Measurements from ENCODE around the gene PID1. TPM values are rescaled to one million over a fixed set of nuclear protein-coding genes. Genes with fewer than 3 reads are reported as not detected.

PID1 gene
- polyA plus RNA-seq, 4 donors = 4.9 to 26.0 (median 14.6) TPM

DNA sequence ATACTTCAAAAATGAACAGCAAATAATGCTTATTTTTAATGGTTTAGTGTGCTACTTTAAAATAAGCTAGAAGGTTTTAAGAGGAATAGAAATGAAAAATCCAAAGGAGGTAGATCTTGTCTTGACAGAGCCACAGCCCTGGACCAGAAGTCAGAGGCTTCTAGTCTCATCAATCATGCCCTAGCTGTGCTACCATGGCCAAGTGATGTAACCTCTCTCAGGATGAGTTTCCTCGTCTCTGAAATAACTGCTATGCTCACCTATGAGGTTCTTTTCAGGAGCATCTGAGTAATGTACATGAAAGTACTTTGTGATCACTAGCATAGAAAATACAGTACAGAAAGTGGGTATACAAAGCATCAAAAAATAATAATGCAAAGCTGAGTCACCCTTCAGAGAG lies 248.4 kb downstream of the PID1 start:
- peaks cover 0 to 8% (median 0%) of the 10 kb centered on the region in 3 donors for H3K36me3 ChIP-seq (ENCODE audit: control insufficient read depth in 3 of 3, insufficient read depth in 2 of 3, low read depth in 1 of 3, low read length in 3 of 3)
- H3K4me1 ChIP-seq (ENCODE audit: control insufficient read depth in 3 of 3, insufficient read depth in 2 of 3, low read depth in 1 of 3, low read length in 2 of 3) = peaks cover 0 to 5% (median 0%) of the 10 kb centered on the region in 3 donors
- H3K9me3 ChIP-seq (ENCODE audit: control insufficient read depth in 2 of 2, insufficient read depth in 1 of 2, low read depth in 1 of 2, low read length in 1 of 2) = no peaks in the 10 kb centered on the region
- no peak overlapping the region for H3K4me3 ChIP-seq (ENCODE audit: low read depth in 1 of 3, low read length in 3 of 3)
- DNase-seq = no peak
- H3K27me3 ChIP-seq (ENCODE audit: control insufficient read depth in 3 of 3, insufficient read depth in 3 of 3, low read length in 3 of 3) = no peaks in the 10 kb centered on the region
- no peak for FAIRE-seq
- H3K27ac ChIP-seq (ENCODE audit: low read depth in 1 of 3, low read length in 2 of 3) = no peak overlapping the region
- WGBS, 3 donors = 80 to 90% (median 82%) methylated on average over 1 of the region's 1 CpG

DNA sequence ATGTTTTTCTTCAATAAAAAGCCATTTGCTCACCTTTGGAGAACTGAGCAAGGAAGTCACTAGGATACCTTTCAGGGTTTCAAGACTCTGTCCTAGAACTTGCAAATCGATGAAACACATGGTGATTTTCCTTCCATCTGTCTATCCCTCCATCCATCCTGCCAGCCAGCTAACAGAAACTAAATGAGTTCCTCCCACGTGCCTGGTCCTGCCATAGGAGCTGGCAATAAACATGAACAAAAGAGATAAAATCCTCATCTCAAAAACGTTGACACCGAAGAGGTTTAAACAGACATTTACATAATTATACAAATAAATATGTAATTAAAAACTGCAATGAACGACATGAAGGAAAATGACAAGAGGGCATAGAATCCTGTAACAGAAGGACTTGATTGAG lies 249.0 kb downstream of the PID1 start:
- FAIRE-seq (no peak), DNase-seq (no peak)
- Histone ChIP-seq H3K27ac (ENCODE audit: low read depth in 1 of 3, low read length in 2 of 3) (no peak overlapping the region), H3K4me3 (ENCODE audit: low read depth in 1 of 3, low read length in 3 of 3) (no peak overlapping the region), H3K9me3 (ENCODE audit: control insufficient read depth in 2 of 2, insufficient read depth in 1 of 2, low read depth in 1 of 2, low read length in 1 of 2) (no peaks in the 10 kb centered on the region), H3K27me3 (ENCODE audit: control insufficient read depth in 3 of 3, insufficient read depth in 3 of 3, low read length in 3 of 3) (no peaks in the 10 kb centered on the region), H3K4me1 (ENCODE audit: control insufficient read depth in 3 of 3, insufficient read depth in 2 of 3, low read depth in 1 of 3, low read length in 2 of 3) (no peaks in the 10 kb centered on the region), H3K36me3 (ENCODE audit: control insufficient read depth in 3 of 3, insufficient read depth in 2 of 3, low read depth in 1 of 3, low read length in 3 of 3) (peaks cover 0 to 8% (median 0%) of the 10 kb centered on the region in 3 donors)
- WGBS, 3 donors = 68 to 76% (median 73%) methylated on average over 5 of the region's 5 CpGs

DNA sequence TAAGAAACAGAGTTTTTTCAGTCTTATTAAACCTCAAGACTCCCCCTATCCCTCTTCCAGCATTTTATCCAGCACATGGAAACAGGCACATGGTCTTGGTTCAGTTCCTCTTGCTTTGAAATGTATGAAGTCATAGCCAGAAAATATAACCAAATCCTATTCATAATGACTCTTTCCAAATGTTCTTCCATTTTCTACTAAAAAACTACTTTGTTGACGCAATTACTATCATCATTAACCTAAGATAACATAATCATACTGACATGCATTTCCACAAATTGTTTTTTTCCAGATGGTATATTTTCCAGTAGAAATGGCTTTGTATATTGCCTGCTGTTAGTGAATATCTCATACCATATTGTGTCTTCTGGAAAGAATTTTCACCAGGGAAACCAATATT lies 261.3 kb downstream of the PID1 start:
- WGBS, 3 donors = 68 to 72% (median 71%) methylated on average over 1 of the region's 1 CpG

DNA sequence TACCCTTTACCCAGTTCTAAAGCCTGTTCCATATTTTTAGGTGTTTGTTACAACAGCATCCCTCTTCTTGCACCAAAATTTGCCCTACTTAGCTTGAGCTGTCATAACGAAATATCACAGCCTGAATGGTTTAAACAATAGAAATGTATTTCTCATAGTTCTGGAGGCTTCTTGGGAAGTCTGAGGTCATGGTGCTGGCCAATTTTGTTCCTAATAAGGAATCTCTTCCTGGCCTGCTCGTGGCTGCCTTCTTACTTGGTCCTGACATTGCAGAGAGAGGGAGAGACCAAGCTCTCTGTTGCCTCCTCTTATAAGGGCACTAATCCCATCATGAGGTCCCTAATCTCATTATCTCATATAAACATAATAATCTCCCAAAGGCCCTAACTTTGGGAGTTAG lies 267.8 kb downstream of the PID1 start:
- peaks cover 0 to 9% of the 10 kb centered on the region in 2 donors for H3K9me3 ChIP-seq (ENCODE audit: control insufficient read depth in 2 of 2, insufficient read depth in 1 of 2, low read depth in 1 of 2, low read length in 1 of 2)
- H3K4me1 ChIP-seq (ENCODE audit: control insufficient read depth in 3 of 3, insufficient read depth in 2 of 3, low read depth in 1 of 3, low read length in 2 of 3) = no peaks in the 10 kb centered on the region
- no peak overlapping the region for H3K27ac ChIP-seq (ENCODE audit: low read depth in 1 of 3, low read length in 2 of 3)
- H3K4me3 ChIP-seq (ENCODE audit: low read depth in 1 of 3, low read length in 3 of 3) = no peak overlapping the region
- no peaks in the 10 kb centered on the region for H3K27me3 ChIP-seq (ENCODE audit: control insufficient read depth in 3 of 3, insufficient read depth in 3 of 3, low read length in 3 of 3)
- DNase-seq (no peak), FAIRE-seq (no peak)
- no peaks in the 10 kb centered on the region for H3K36me3 ChIP-seq (ENCODE audit: control insufficient read depth in 3 of 3, insufficient read depth in 2 of 3, low read depth in 1 of 3, low read length in 3 of 3)
- 20 to 39% (median 26%) methylated on average over 2 of the region's 2 CpGs for WGBS, 3 donors

More for the DNA sequence above, 261.3 kb downstream of the PID1 start:
- H3K4me1 ChIP-seq (ENCODE audit: control insufficient read depth in 3 of 3, insufficient read depth in 2 of 3, low read depth in 1 of 3, low read length in 2 of 3) = no peaks in the 10 kb centered on the region
- no peaks in the 10 kb centered on the region for H3K36me3 ChIP-seq (ENCODE audit: control insufficient read depth in 3 of 3, insufficient read depth in 2 of 3, low read depth in 1 of 3, low read length in 3 of 3)
- no peak overlapping the region for H3K4me3 ChIP-seq (ENCODE audit: low read depth in 1 of 3, low read length in 3 of 3)
- H3K27ac ChIP-seq (ENCODE audit: low read depth in 1 of 3, low read length in 2 of 3) = no peak overlapping the region
- no peaks in the 10 kb centered on the region for H3K27me3 ChIP-seq (ENCODE audit: control insufficient read depth in 3 of 3, insufficient read depth in 3 of 3, low read length in 3 of 3)
- DNase-seq (no peak), FAIRE-seq (no peak)
- H3K9me3 ChIP-seq (ENCODE audit: control insufficient read depth in 2 of 2, insufficient read depth in 1 of 2, low read depth in 1 of 2, low read length in 1 of 2) = no peaks in the 10 kb centered on the region

DNA sequence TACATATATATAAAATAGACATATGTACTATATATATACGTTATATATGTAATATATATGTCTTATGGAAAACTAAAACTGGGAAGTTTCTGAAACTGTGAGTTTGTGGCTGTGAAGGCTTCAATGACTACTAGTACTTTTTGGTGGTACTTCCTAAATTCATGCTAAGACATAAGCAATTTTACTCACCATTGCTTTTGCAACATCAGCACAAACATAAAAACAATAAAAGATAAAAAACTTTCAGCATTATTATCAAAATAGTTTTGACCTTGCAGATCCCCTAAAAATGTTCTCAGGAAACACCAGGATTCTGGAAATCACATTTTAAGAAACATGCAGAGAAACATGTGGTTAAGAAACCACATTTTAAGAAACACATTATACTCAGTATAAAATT lies 269.9 kb downstream of the PID1 start:
- 34 to 60% (median 55%) methylated on average over 1 of the region's 1 CpG for WGBS, 3 donors
- H3K27me3 ChIP-seq (ENCODE audit: control insufficient read depth in 3 of 3, insufficient read depth in 3 of 3, low read length in 3 of 3) = no peaks in the 10 kb centered on the region
- DNase-seq = no peak
- H3K27ac ChIP-seq (ENCODE audit: low read depth in 1 of 3, low read length in 2 of 3) = no peak overlapping the region
- H3K4me1 ChIP-seq (ENCODE audit: control insufficient read depth in 3 of 3, insufficient read depth in 2 of 3, low read depth in 1 of 3, low read length in 2 of 3) = no peaks in the 10 kb centered on the region
- H3K4me3 ChIP-seq (ENCODE audit: low read depth in 1 of 3, low read length in 3 of 3) = no peak overlapping the region
- peaks cover 0 to 9% of the 10 kb centered on the region in 2 donors for H3K9me3 ChIP-seq (ENCODE audit: control insufficient read depth in 2 of 2, insufficient read depth in 1 of 2, low read depth in 1 of 2, low read length in 1 of 2)
- H3K36me3 ChIP-seq (ENCODE audit: control insufficient read depth in 3 of 3, insufficient read depth in 2 of 3, low read depth in 1 of 3, low read length in 3 of 3) = no peaks in the 10 kb centered on the region
- FAIRE-seq = no peak

DNA sequence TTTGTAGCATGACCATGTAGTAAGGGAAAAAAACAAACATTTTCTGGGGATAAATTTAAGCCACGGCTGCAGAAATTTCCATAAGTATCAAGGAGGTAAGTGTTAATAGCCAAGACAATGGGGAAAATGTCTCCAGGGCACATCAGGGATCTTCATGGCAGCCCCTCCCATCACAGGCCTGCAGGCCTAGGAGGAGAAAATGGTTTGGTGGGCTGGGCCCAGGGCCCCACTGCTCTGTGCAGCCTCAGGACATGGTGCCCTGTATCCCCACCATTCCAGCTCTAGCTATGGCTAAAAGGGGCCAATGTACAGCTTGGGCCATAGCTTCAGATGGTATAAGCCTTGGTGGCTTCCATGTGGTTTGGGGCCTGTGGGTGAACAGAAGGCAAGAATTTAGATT lies 271.8 kb downstream of the PID1 start:
- no peak for FAIRE-seq
- H3K36me3 ChIP-seq (ENCODE audit: control insufficient read depth in 3 of 3, insufficient read depth in 2 of 3, low read depth in 1 of 3, low read length in 3 of 3) = no peaks in the 10 kb centered on the region
- H3K4me1 ChIP-seq (ENCODE audit: control insufficient read depth in 3 of 3, insufficient read depth in 2 of 3, low read depth in 1 of 3, low read length in 2 of 3) = no peaks in the 10 kb centered on the region
- H3K27ac ChIP-seq (ENCODE audit: low read depth in 1 of 3, low read length in 2 of 3) = no peak overlapping the region
- no peak overlapping the region for H3K4me3 ChIP-seq (ENCODE audit: low read depth in 1 of 3, low read length in 3 of 3)
- peaks cover 0 to 9% of the 10 kb centered on the region in 2 donors for H3K9me3 ChIP-seq (ENCODE audit: control insufficient read depth in 2 of 2, insufficient read depth in 1 of 2, low read depth in 1 of 2, low read length in 1 of 2)
- DNase-seq = no peak
- H3K27me3 ChIP-seq (ENCODE audit: control insufficient read depth in 3 of 3, insufficient read depth in 3 of 3, low read length in 3 of 3) = no peaks in the 10 kb centered on the region
- 62 to 74% (median 74%) methylated on average over 1 of the region's 1 CpG for WGBS, 3 donors

DNA sequence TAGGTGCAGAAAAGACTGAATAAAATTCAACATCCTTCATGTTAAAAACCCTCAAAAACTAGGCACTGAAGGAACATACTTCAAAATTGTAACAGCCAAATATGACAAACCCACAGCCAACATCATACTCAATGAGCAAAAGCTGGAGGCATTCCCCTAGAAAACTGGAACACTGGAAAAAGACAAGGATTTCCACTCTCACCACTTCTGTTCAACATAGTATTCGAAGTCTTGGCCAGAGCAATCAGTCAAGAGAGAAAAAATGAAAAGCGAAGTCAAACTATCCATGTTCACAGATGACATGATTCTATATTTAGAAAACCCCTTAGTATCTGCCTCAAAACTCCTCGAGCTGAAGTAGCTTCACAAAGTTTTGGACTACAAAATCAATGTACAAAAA lies 282.3 kb downstream of the PID1 start:
- FAIRE-seq = no peak
- no peaks in the 10 kb centered on the region for H3K36me3 ChIP-seq (ENCODE audit: control insufficient read depth in 3 of 3, insufficient read depth in 2 of 3, low read depth in 1 of 3, low read length in 3 of 3)

DNA sequence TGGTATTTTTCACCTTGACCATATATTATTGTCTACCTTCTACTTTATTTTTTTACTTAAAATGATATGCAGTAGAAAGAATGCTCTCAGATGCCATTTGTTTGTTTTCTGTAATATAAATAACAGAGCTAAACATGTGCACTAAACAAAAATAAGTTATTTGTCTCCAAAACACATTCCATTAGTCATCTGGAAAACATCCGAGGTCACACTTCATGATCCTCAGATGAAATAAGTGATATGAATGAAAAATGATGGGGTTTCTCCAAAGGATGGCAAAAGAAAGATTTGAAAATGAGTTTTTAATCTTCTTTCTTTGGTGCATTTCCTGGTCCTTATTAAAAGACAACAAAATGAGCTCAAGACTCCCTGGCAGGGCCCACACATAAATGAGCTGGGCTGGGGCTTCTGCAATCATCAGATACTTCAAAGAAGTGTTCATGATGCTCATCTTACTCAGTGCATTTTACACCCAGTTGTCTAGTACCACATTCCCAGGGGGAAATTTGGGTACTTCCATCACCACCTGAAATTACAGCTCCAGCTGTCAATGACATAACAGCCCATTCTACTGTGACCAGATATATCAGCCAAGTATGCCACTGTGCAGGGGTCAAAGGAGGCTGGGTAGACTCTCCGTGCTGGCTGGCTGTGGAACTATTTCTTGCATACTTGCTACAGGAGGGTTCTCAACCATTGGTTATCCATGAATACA lies 283.5 kb downstream of the PID1 start:
- no peaks in the 10 kb centered on the region for H3K27me3 ChIP-seq (ENCODE audit: control insufficient read depth in 3 of 3, insufficient read depth in 3 of 3, low read length in 3 of 3)
- 73 to 77% (median 74%) methylated on average over 2 of the region's 2 CpGs for WGBS, 3 donors
- FAIRE-seq = no peak
- no peaks in the 10 kb centered on the region for H3K4me1 ChIP-seq (ENCODE audit: control insufficient read depth in 3 of 3, insufficient read depth in 2 of 3, low read depth in 1 of 3, low read length in 2 of 3)
- no peak overlapping the region for H3K4me3 ChIP-seq (ENCODE audit: low read depth in 1 of 3, low read length in 3 of 3)
- H3K36me3 ChIP-seq (ENCODE audit: control insufficient read depth in 3 of 3, insufficient read depth in 2 of 3, low read depth in 1 of 3, low read length in 3 of 3) = no peaks in the 10 kb centered on the region
- DNase-seq = no peak
- no peak overlapping the region for H3K27ac ChIP-seq (ENCODE audit: low read depth in 1 of 3, low read length in 2 of 3)
- peaks cover 0 to 13% of the 10 kb centered on the region in 2 donors for H3K9me3 ChIP-seq (ENCODE audit: control insufficient read depth in 2 of 2, insufficient read depth in 1 of 2, low read depth in 1 of 2, low read length in 1 of 2)

More for the DNA sequence above, 282.3 kb downstream of the PID1 start:
- no peak for DNase-seq
- Histone ChIP-seq H3K4me3 (ENCODE audit: low read depth in 1 of 3, low read length in 3 of 3) (no peak overlapping the region), H3K4me1 (ENCODE audit: control insufficient read depth in 3 of 3, insufficient read depth in 2 of 3, low read depth in 1 of 3, low read length in 2 of 3) (no peaks in the 10 kb centered on the region), H3K9me3 (ENCODE audit: control insufficient read depth in 2 of 2, insufficient read depth in 1 of 2, low read depth in 1 of 2, low read length in 1 of 2) (peaks cover 0 to 19% of the 10 kb centered on the region in 2 donors), H3K27me3 (ENCODE audit: control insufficient read depth in 3 of 3, insufficient read depth in 3 of 3, low read length in 3 of 3) (no peaks in the 10 kb centered on the region), H3K27ac (ENCODE audit: low read depth in 1 of 3, low read length in 2 of 3) (no peak overlapping the region)
- WGBS, 3 donors = 45 to 50% (median 48%) methylated on average over 3 of the region's 3 CpGs

DNA sequence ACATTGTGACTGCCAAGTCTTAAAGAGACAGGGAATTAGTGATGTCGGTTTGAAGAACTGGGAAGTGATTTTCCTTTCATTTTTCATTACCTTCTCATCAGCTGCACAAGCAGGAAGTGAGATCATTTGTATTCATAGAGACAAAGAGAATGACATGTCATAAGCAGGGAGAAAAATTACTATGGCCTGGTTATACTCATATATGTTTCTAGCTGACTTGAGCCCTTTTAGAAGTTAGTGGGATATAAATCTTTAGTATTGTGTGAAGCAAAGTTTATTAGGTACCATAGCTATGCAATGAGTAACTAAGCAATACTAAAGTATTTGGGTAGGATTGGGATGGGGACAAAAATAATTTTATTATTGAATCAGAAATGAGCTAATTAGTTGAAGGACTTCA lies 284.1 kb downstream of the PID1 start:
- FAIRE-seq (no peak), DNase-seq (no peak)
- H3K27me3 ChIP-seq (ENCODE audit: control insufficient read depth in 3 of 3, insufficient read depth in 3 of 3, low read length in 3 of 3) = no peaks in the 10 kb centered on the region
- H3K4me1 ChIP-seq (ENCODE audit: control insufficient read depth in 3 of 3, insufficient read depth in 2 of 3, low read depth in 1 of 3, low read length in 2 of 3) = no peaks in the 10 kb centered on the region
- H3K9me3 ChIP-seq (ENCODE audit: control insufficient read depth in 2 of 2, insufficient read depth in 1 of 2, low read depth in 1 of 2, low read length in 1 of 2) = peaks cover 0 to 9% of the 10 kb centered on the region in 2 donors
- no peaks in the 10 kb centered on the region for H3K36me3 ChIP-seq (ENCODE audit: control insufficient read depth in 3 of 3, insufficient read depth in 2 of 3, low read depth in 1 of 3, low read length in 3 of 3)
- 48 to 70% (median 65%) methylated on average over 1 of the region's 1 CpG for WGBS, 3 donors
- H3K27ac ChIP-seq (ENCODE audit: low read depth in 1 of 3, low read length in 2 of 3) = no peak overlapping the region
- H3K4me3 ChIP-seq (ENCODE audit: low read depth in 1 of 3, low read length in 3 of 3) = no peak overlapping the region
